HL-60 (cell line): ENCODE data around the gene CXCR4.

Experiments used
- DNase-seq, 2 experiments: peaks; one replicate each; pipeline ENCODE4 v3.0.0-alpha.2; 2010 to 2020; ENCODE audit warnings: low read depth in 1 of 2, low spot score in 1 of 2
- H3K27ac ChIP-seq: fragments of 250-450 bp; sonication (Bioruptor Pico); replicated peaks from 2 replicates; pipeline ENCODE4 v1.5.1; 2020; ENCODE audit warnings: mild to moderate bottlenecking, moderate library complexity
- H3K27me3 ChIP-seq: fragments of 250-450 bp; sonication (Bioruptor Pico); 2 replicates; pipeline ENCODE4 v1.5.1; 2021; ENCODE audit warnings: mild to moderate bottlenecking, moderate library complexity; ENCODE audit not compliant: insufficient read depth, poor library complexity, severe bottlenecking
- H3K4me3 ChIP-seq: replicated peaks from 2 replicates; pipeline ENCODE4 v1.5.1; 2011; ENCODE audit warnings: mild to moderate bottlenecking, control low read depth, low read length; ENCODE audit not compliant: insufficient read depth
- GABPA ChIP-seq: IDR thresholded peaks from 2 replicates; pipeline ENCODE4 v1.6.1; 2012; ENCODE audit warnings: low read depth
- POLR2AphosphoS5 ChIP-seq: IDR thresholded peaks from 2 replicates; pipeline ENCODE4 v1.6.1; 2012; ENCODE audit warnings: low read depth
- SPI1 ChIP-seq: IDR thresholded peaks from 2 replicates; pipeline ENCODE4 v1.6.1; 2012; ENCODE audit warnings: low read depth, mild to moderate bottlenecking, borderline replicate concordance
- TF ChIP-seq, protein P1 (sequence below): IDR thresholded peaks from 2 replicates; pipeline ENCODE4 v1.6.1; 2012; ENCODE audit warnings: low read depth; ENCODE audit not compliant: insufficient replicate concordance
- TF ChIP-seq, protein P2 (sequence below): IDR thresholded peaks from one replicate; pipeline ENCODE4 v1.5.1; 2011; ENCODE audit warnings: low read length, control low read depth, inconsistent platforms; ENCODE audit not compliant: insufficient read depth

The CXCR4 gene

DNA sequence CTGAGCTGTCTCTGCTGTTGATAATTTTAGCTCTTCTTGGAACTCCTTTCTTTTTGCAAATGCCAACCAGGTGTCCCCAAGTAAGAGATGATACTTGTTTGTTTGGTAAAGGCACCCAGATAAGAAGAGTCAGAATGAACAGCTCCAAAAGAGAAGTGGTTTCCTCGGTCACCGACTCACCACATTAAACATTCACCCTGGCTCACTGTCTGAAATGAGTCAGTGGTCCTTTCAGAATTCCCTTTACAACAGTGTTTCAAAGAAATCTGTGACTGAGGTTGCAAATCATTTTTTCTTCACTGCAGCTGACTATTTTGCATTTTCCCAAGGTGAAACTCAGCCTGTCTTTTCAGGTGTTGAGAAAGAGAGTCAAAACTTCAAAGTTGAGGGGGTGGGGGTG is 16.2 kb upstream of the CXCR4 start:
- peak in 1 of 2 experiments; percentile 32 for DNase-seq
- TF ChIP-seq SPI1: peak; percentile 42; the same call in 1 of the 2 replicates
- TF ChIP-seq, protein P1, sequence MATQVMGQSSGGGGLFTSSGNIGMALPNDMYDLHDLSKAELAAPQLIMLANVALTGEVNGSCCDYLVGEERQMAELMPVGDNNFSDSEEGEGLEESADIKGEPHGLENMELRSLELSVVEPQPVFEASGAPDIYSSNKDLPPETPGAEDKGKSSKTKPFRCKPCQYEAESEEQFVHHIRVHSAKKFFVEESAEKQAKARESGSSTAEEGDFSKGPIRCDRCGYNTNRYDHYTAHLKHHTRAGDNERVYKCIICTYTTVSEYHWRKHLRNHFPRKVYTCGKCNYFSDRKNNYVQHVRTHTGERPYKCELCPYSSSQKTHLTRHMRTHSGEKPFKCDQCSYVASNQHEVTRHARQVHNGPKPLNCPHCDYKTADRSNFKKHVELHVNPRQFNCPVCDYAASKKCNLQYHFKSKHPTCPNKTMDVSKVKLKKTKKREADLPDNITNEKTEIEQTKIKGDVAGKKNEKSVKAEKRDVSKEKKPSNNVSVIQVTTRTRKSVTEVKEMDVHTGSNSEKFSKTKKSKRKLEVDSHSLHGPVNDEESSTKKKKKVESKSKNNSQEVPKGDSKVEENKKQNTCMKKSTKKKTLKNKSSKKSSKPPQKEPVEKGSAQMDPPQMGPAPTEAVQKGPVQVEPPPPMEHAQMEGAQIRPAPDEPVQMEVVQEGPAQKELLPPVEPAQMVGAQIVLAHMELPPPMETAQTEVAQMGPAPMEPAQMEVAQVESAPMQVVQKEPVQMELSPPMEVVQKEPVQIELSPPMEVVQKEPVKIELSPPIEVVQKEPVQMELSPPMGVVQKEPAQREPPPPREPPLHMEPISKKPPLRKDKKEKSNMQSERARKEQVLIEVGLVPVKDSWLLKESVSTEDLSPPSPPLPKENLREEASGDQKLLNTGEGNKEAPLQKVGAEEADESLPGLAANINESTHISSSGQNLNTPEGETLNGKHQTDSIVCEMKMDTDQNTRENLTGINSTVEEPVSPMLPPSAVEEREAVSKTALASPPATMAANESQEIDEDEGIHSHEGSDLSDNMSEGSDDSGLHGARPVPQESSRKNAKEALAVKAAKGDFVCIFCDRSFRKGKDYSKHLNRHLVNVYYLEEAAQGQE: no peak
- Histone ChIP-seq H3K4me3 (no peak overlapping the region), H3K27me3 (no peaks in the 10 kb centered on the region), H3K27ac (no peak overlapping the region)

DNA sequence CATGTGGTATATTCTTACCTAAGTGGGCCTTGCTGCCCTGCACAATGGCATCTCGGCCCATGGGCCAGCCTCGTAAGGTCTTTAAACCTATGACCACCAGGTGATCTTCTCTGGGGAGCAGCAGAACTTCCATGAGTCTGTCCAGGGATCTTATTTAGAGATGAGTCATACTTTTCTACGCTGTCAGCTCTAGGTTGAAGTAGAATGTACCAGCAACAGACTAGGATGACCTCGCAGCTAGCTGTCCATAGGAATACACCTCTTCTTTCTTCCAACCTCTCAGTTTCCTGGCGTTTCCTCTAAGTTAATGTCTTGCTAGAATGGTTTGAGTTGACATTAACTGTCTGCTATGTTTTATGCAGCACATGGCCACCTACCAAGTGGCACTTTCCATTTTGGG is 15.6 kb upstream of the CXCR4 start:
- DNase-seq: no peak
- no peak overlapping the region for H3K4me3 ChIP-seq
- no peak overlapping the region for H3K27ac ChIP-seq
- no peaks in the 10 kb centered on the region for H3K27me3 ChIP-seq
- no peak for TF ChIP-seq SPI1

DNA sequence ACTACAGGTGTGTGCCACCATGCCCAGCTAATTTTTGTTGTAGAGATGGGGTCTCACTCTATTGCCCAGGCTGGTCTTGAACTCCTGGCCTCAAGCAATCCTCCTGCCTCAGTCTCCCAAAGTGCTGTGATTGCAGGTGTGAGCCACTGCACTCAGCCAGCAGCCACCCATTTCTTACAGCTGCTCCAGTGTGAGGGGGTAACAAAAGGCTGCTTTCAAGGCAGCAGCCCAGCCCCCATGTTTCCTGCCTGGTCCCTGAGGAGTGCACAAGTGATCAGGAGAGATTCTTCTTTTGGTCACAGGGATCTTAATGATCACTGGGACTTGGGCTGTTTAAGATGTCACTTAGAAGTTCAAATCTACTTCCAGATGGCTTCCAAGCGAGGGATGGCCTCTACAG is 15.2 kb upstream of the CXCR4 start:
- Histone ChIP-seq H3K4me3 (no peak overlapping the region), H3K27me3 (no peaks in the 10 kb centered on the region), H3K27ac (no peak overlapping the region)
- no peak for DNase-seq
- no peak for TF ChIP-seq SPI1
- TF ChIP-seq, protein P2, sequence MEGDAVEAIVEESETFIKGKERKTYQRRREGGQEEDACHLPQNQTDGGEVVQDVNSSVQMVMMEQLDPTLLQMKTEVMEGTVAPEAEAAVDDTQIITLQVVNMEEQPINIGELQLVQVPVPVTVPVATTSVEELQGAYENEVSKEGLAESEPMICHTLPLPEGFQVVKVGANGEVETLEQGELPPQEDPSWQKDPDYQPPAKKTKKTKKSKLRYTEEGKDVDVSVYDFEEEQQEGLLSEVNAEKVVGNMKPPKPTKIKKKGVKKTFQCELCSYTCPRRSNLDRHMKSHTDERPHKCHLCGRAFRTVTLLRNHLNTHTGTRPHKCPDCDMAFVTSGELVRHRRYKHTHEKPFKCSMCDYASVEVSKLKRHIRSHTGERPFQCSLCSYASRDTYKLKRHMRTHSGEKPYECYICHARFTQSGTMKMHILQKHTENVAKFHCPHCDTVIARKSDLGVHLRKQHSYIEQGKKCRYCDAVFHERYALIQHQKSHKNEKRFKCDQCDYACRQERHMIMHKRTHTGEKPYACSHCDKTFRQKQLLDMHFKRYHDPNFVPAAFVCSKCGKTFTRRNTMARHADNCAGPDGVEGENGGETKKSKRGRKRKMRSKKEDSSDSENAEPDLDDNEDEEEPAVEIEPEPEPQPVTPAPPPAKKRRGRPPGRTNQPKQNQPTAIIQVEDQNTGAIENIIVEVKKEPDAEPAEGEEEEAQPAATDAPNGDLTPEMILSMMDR: no peak
- TF ChIP-seq, protein P1: no peak
- no peak for TF ChIP-seq POLR2AphosphoS5
- TF ChIP-seq GABPA: no peak

DNA sequence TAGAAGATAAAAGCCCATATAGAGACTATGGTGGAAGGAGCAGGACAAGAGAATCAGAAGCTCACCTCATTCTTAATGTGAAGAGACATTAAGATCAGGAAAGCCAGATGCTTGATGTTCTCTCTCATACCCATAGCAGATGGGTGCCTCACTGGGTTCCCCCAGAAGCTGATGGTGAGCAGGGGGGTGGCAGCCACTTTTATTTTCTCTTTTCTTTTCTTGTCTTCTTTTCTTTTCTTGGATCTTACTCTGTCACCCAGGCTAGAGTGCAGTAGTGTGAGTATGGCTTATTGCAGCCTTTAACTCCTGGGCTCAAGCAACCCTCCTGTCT is 14.8 kb upstream of the CXCR4 start:
- Histone ChIP-seq H3K27me3 (no peaks in the 10 kb centered on the region), H3K4me3 (no peak overlapping the region), H3K27ac (no peak overlapping the region)
- no peak for DNase-seq
- no peak for TF ChIP-seq POLR2AphosphoS5
- TF ChIP-seq, protein P1: no peak
- TF ChIP-seq, protein P2: no peak
- TF ChIP-seq GABPA: no peak
- TF ChIP-seq SPI1: no peak
